ENCODE data around the gene PSTPIP2. TPM values are rescaled to one million over a fixed set of nuclear protein-coding genes. Genes with fewer than 3 reads are reported as not detected.

PSTPIP2 gene
- total RNA-seq, 1 donor from 2014 or later: 9.6 TPM

- no peak overlapping the region for H3K27ac Mint-ChIP-seq
- no peak for TF ChIP-seq CTCF (conservative IDR thresholded peaks at IDR 0.05)
- no peak overlapping the region for H3K4me3 Mint-ChIP-seq
- peaks cover 18% of the 10 kb centered on the region for H3K4me1 Mint-ChIP-seq (ENCODE audit: unreplicated experiment)
- DNase-seq (ENCODE audit: extremely low spot score, unreplicated experiment): no peak
- peaks cover 13% of the 10 kb centered on the region for H3K36me3 Mint-ChIP-seq
- H3K27me3 Mint-ChIP-seq: no peaks in the 10 kb centered on the region
- no peaks in the 10 kb centered on the region for H3K9me3 Mint-ChIP-seq
Observed at GRCh38 chr18:46040747-46041104, 31.3 kb downstream of the PSTPIP2 start.

GRCh38 chr18:46040033-46040746, 31.9 kb downstream of the PSTPIP2 start:
- DNase-seq (ENCODE audit: extremely low spot score, unreplicated experiment): no peak
- H3K9me3 Mint-ChIP-seq: no peaks in the 10 kb centered on the region
- H3K4me3 Mint-ChIP-seq: no peak overlapping the region
- no peak for TF ChIP-seq CTCF (conservative IDR thresholded peaks at IDR 0.05)
- H3K27ac Mint-ChIP-seq: no peak overlapping the region
- H3K4me1 Mint-ChIP-seq (ENCODE audit: unreplicated experiment): peaks cover 18% of the 10 kb centered on the region
- peaks cover 13% of the 10 kb centered on the region for H3K36me3 Mint-ChIP-seq
- H3K27me3 Mint-ChIP-seq: no peaks in the 10 kb centered on the region

GRCh38 chr18:46037512-46038305, 34.4 kb downstream of the PSTPIP2 start:
- Mint-ChIP-seq H3K27ac (no peak overlapping the region), H3K36me3 (peaks cover 13% of the 10 kb centered on the region), H3K9me3 (no peaks in the 10 kb centered on the region), H3K27me3 (no peaks in the 10 kb centered on the region), H3K4me1 (ENCODE audit: unreplicated experiment) (peaks cover 16% of the 10 kb centered on the region), H3K4me3 (no peak overlapping the region)
- TF ChIP-seq CTCF (conservative IDR thresholded peaks at IDR 0.05): no peak
- DNase-seq (ENCODE audit: extremely low spot score, unreplicated experiment): no peak

GRCh38 chr18:46035696-46036680, 36.1 kb downstream of the PSTPIP2 start:
- no peak overlapping the region for H3K4me3 Mint-ChIP-seq
- no peak for DNase-seq (ENCODE audit: extremely low spot score, unreplicated experiment)
- peaks cover 6% of the 10 kb centered on the region for H3K4me1 Mint-ChIP-seq (ENCODE audit: unreplicated experiment)
- no peak overlapping the region for H3K27ac Mint-ChIP-seq
- H3K36me3 Mint-ChIP-seq: peaks cover 13% of the 10 kb centered on the region
- H3K27me3 Mint-ChIP-seq: no peaks in the 10 kb centered on the region
- TF ChIP-seq CTCF (conservative IDR thresholded peaks at IDR 0.05): no peak
- no peaks in the 10 kb centered on the region for H3K9me3 Mint-ChIP-seq

GRCh38 chr18:46034230-46034629, 37.8 kb downstream of the PSTPIP2 start:
- Mint-ChIP-seq H3K4me3 (no peak overlapping the region), H3K36me3 (peaks cover 11% of the 10 kb centered on the region), H3K27ac (no peak overlapping the region), H3K27me3 (peaks cover 9% of the 10 kb centered on the region), H3K9me3 (peaks cover 7% of the 10 kb centered on the region), H3K4me1 (ENCODE audit: unreplicated experiment) (peaks cover 6% of the 10 kb centered on the region)
- TF ChIP-seq CTCF (conservative IDR thresholded peaks at IDR 0.05): no peak
- DNase-seq (ENCODE audit: extremely low spot score, unreplicated experiment): no peak

All from type B pancreatic cell (in vitro differentiated cells).